Esophagus (tissue), 2 donors: ENCODE results near the gene C2orf81. TPM values are rescaled to one million over a fixed set of nuclear protein-coding genes. Genes with fewer than 3 reads are reported as not detected.
A peak's percentile ranks its signal among the peaks of the same experiment; 100 is the strongest.

ENCODE experiments used
- H3K27ac ChIP-seq, 2 donors: one replicate each; pipeline ENCODE4 v1.5.1; 2013; ENCODE audit warnings: low read depth in 2 of 2, mild to moderate bottlenecking in 2 of 2, inconsistent platforms in 1 of 2, low read length in 1 of 2, moderate library complexity in 1 of 2
- H3K27me3 ChIP-seq, 2 donors: one replicate each; pipeline ENCODE4 v1.6.1; 2013; ENCODE audit warnings: low read length in 2 of 2, control low read depth in 1 of 2, mild to moderate bottlenecking in 1 of 2; ENCODE audit not compliant: insufficient read depth in 2 of 2, control insufficient read depth in 1 of 2
- H3K36me3 ChIP-seq, 2 donors: one replicate each; pipeline ENCODE4 v1.6.1; 2013; ENCODE audit warnings: low read length in 1 of 2; ENCODE audit not compliant: control insufficient read depth in 2 of 2, insufficient read depth in 2 of 2
- H3K4me1 ChIP-seq, 2 donors: one replicate each; pipeline ENCODE4 v1.6.1; 2013; ENCODE audit warnings: low read length in 1 of 2; ENCODE audit not compliant: control insufficient read depth in 2 of 2, insufficient read depth in 2 of 2
- H3K4me3 ChIP-seq, 2 donors: one replicate each; pipeline ENCODE4 v1.5.1; 2013; ENCODE audit warnings: low read length in 2 of 2, mild to moderate bottlenecking in 2 of 2, low read depth in 1 of 2, moderate library complexity in 1 of 2
- H3K9me3 ChIP-seq, 2 donors: one replicate each; pipeline ENCODE4 v1.6.1; 2013; ENCODE audit warnings: mild to moderate bottlenecking in 2 of 2, low read depth in 1 of 2, low read length in 1 of 2, moderate library complexity in 1 of 2; ENCODE audit not compliant: control insufficient read depth in 2 of 2, insufficient read depth in 1 of 2
- WGBS, 2 donors: extraction: QIAGEN DNeasy Blood & Tissue Kit; methylation state at CpG; one replicate each; pipeline ENCODE4 v1.1.7; 2013; 5-methylcytosine and 5-hydroxymethylcytosine counted together
- polyA plus RNA-seq, 2 donors: library from polyadenylated mRNA; stranded (reverse); fragments of 200-250 nt; gene quantifications; one replicate each; pipeline ENCODE4 v1.2.3, GENCODE V29; 2013
- donor health status: healthy with polysubstance abuse.
- donor health status: Bipolar disorder and iron deficiency.

Gene C2orf81
- polyA plus RNA-seq, 2 donors, result 0.81 to 0.92 TPM

GRCh38 chr2:74391580-74392448 lies 29.6 kb downstream of the C2orf81 start:
- Histone ChIP-seq H3K36me3 (no peaks in the 10 kb centered on the region), H3K4me3 (peak overlapping the region; percentile 81 to 97), H3K27ac (peak overlapping the region; percentile 87 to 97), H3K4me1 (peaks cover 0 to 3% of the 10 kb centered on the region in 2 donors), H3K9me3 (no peaks in the 10 kb centered on the region), H3K27me3 (no peaks in the 10 kb centered on the region)
- 2% methylated on average over 50 to 62 of the region's 62 CpGs for WGBS, 2 donors

GRCh38 chr2:74391209-74391579 lies 30.2 kb downstream of the C2orf81 start:
- Histone ChIP-seq H3K27me3 (no peaks in the 10 kb centered on the region), H3K4me1 (peaks cover 0 to 3% of the 10 kb centered on the region in 2 donors), H3K36me3 (no peaks in the 10 kb centered on the region), H3K27ac (peak overlapping the region; percentile 87 to 97), H3K4me3 (peak overlapping the region; percentile 81 to 97), H3K9me3 (no peaks in the 10 kb centered on the region)
- 0% methylated on average over 11 of the region's 11 CpGs for WGBS, 2 donors

- Histone ChIP-seq H3K4me3 (peak overlapping the region in 1 of 2 donors; percentile 97), H3K27me3 (no peaks in the 10 kb centered on the region), H3K4me1 (peaks cover 0 to 3% of the 10 kb centered on the region in 2 donors), H3K9me3 (no peaks in the 10 kb centered on the region), H3K36me3 (no peaks in the 10 kb centered on the region), H3K27ac (no peak overlapping the region)
- WGBS, 2 donors, result 52 to 60% methylated on average over 5 of the region's 5 CpGs
Observed at GRCh38 chr2:74390606-74391005, 30.8 kb downstream of the C2orf81 start.

- H3K9me3 ChIP-seq, result no peaks in the 10 kb centered on the region
- no peak overlapping the region for H3K4me3 ChIP-seq
- no peak overlapping the region for H3K27ac ChIP-seq
- H3K4me1 ChIP-seq, result peaks cover 0 to 3% of the 10 kb centered on the region in 2 donors
- peaks cover 0 to 3% of the 10 kb centered on the region in 2 donors for H3K36me3 ChIP-seq
- no peaks in the 10 kb centered on the region for H3K27me3 ChIP-seq
- 82 to 89% methylated on average over 1 of the region's 1 CpG for WGBS, 2 donors
Observed at GRCh38 chr2:74387346-74387745, 34.1 kb downstream of the C2orf81 start.

- WGBS, 2 donors, result 78 to 81% methylated on average over 8 of the region's 8 CpGs
- no peak overlapping the region for H3K27ac ChIP-seq
Observed at GRCh38 chr2:74385396-74385795, 36.0 kb downstream of the C2orf81 start.

GRCh38 chr2:74384051-74384450 lies 37.4 kb downstream of the C2orf81 start:
- Histone ChIP-seq H3K4me3 (no peak overlapping the region), H3K9me3 (no peaks in the 10 kb centered on the region), H3K27ac (no peak overlapping the region), H3K4me1 (peaks cover 11 to 13% of the 10 kb centered on the region in 2 donors), H3K27me3 (no peaks in the 10 kb centered on the region), H3K36me3 (peaks cover 0 to 3% of the 10 kb centered on the region in 2 donors)
- 75 to 84% methylated on average over 3 of the region's 3 CpGs for WGBS, 2 donors

More at GRCh38 chr2:74385396-74385795, 36.0 kb downstream of the C2orf81 start:
- Histone ChIP-seq H3K27me3 (no peaks in the 10 kb centered on the region), H3K4me3 (no peak overlapping the region), H3K4me1 (peaks cover 3 to 5% of the 10 kb centered on the region in 2 donors), H3K36me3 (peaks cover 0 to 3% of the 10 kb centered on the region in 2 donors), H3K9me3 (no peaks in the 10 kb centered on the region)

GRCh38 chr2:74383254-74383653 lies 38.2 kb downstream of the C2orf81 start:
- Histone ChIP-seq H3K36me3 (peaks cover 0 to 3% of the 10 kb centered on the region in 2 donors), H3K9me3 (no peaks in the 10 kb centered on the region), H3K27ac (no peak overlapping the region), H3K27me3 (no peaks in the 10 kb centered on the region), H3K4me1 (peaks cover 11 to 13% of the 10 kb centered on the region in 2 donors), H3K4me3 (no peak overlapping the region)
- 23% methylated on average over 1 of the region's 1 CpG for WGBS, 2 donors

- 85 to 86% methylated on average over 3 of the region's 3 CpGs for WGBS, 2 donors
Observed at GRCh38 chr2:74381751-74382150, 39.7 kb downstream of the C2orf81 start.

GRCh38 chr2:74379851-74380789 lies 41.3 kb downstream of the C2orf81 start, which contains the start of gene DCTN1:
TSS of gene DCTN1 (minus strand) at chr2:74380311. CDS start at chr2:74380037, 274 bp downstream.
- no peaks in the 10 kb centered on the region for H3K9me3 ChIP-seq
- peaks cover 4 to 16% of the 10 kb centered on the region in 2 donors for H3K36me3 ChIP-seq
- H3K4me1 ChIP-seq, result peaks cover 10 to 11% of the 10 kb centered on the region in 2 donors
- H3K27me3 ChIP-seq, result no peaks in the 10 kb centered on the region
- 23 to 29% methylated on average over 14 of the region's 14 CpGs for WGBS, 2 donors
- no peak within 1 kb of the TSS for H3K27ac ChIP-seq
- H3K4me3 ChIP-seq, result peak within 1 kb of the TSS; percentile 21 to 34

More at GRCh38 chr2:74381751-74382150, 39.7 kb downstream of the C2orf81 start:
- H3K4me1 ChIP-seq, result peaks cover 10 to 11% of the 10 kb centered on the region in 2 donors
- no peak overlapping the region for H3K4me3 ChIP-seq
- H3K27ac ChIP-seq, result no peak overlapping the region
- H3K27me3 ChIP-seq, result no peaks in the 10 kb centered on the region
- peaks cover 6 to 9% of the 10 kb centered on the region in 2 donors for H3K36me3 ChIP-seq
- no peaks in the 10 kb centered on the region for H3K9me3 ChIP-seq
